Activated T-cell treated with anti-CD3 and anti-CD28 coated beads for 4 hours (primary cell): Measurements from ENCODE around the gene RDH16.
A peak's percentile ranks its signal among the peaks of the same experiment; 100 is the strongest.
"Not testable (repeated sequence)": the region's sequence is repeated elsewhere in the genome, so short reads cannot be mapped to it uniquely, and the experiment has no call there.

ENCODE experiments used
- DNase-seq: peaks from one replicate; pipeline ENCODE4 v3.0.0-alpha.2; 2020

Gene RDH16

GRCh38 chr12:56988207-56988739, 30.9 kb upstream of the RDH16 start:
- no peak for DNase-seq

GRCh38 chr12:56987551-56988053, 30.2 kb upstream of the RDH16 start:
- DNase-seq, result peak; percentile 59

- no peak for DNase-seq
Observed at GRCh38 chr12:56987011-56987410, 29.6 kb upstream of the RDH16 start.

GRCh38 chr12:56985714-56986113, 28.3 kb upstream of the RDH16 start:
- not testable (repeated sequence) for DNase-seq

- no peak for DNase-seq
Observed at GRCh38 chr12:56983386-56983785, 26.0 kb upstream of the RDH16 start.

- DNase-seq, result not testable (repeated sequence)
Observed at GRCh38 chr12:56982578-56983236, 25.3 kb upstream of the RDH16 start.

- DNase-seq, result no peak
Observed at GRCh38 chr12:56980941-56981530, 23.6 kb upstream of the RDH16 start.

GRCh38 chr12:56980268-56980667, 22.9 kb upstream of the RDH16 start:
- DNase-seq, result no peak

- no peak for DNase-seq
Observed at GRCh38 chr12:56979628-56980027, 22.2 kb upstream of the RDH16 start.

GRCh38 chr12:56978397-56979138, 21.2 kb upstream of the RDH16 start:
- DNase-seq, result no peak

- DNase-seq, result not testable (repeated sequence)
Observed at GRCh38 chr12:56977361-56977760, 20.0 kb upstream of the RDH16 start.

GRCh38 chr12:56974224-56974623, 16.8 kb upstream of the RDH16 start:
- not testable (repeated sequence) for DNase-seq

- not testable (repeated sequence) for DNase-seq
Observed at GRCh38 chr12:56968910-56969309, 11.5 kb upstream of the RDH16 start.

- DNase-seq, result not testable (repeated sequence)
Observed at GRCh38 chr12:56965997-56966642, 8.7 kb upstream of the RDH16 start.

GRCh38 chr12:56965124-56965523, 7.7 kb upstream of the RDH16 start:
- DNase-seq, result not testable (repeated sequence)

- not testable (repeated sequence) for DNase-seq
Observed at GRCh38 chr12:56963557-56963956, 6.1 kb upstream of the RDH16 start.

- DNase-seq, result not testable (repeated sequence)
Observed at GRCh38 chr12:56962247-56962646, 4.8 kb upstream of the RDH16 start.

GRCh38 chr12:56958422-56958821, 1.0 kb upstream of the RDH16 start:
- DNase-seq, result no peak

GRCh38 chr12:56955631-56956256, 1.7 kb downstream of the RDH16 start:
- DNase-seq, result no peak

- DNase-seq, result no peak
Observed at GRCh38 chr12:56954958-56955355, 2.5 kb downstream of the RDH16 start.

- DNase-seq, result no peak
Observed at GRCh38 chr12:56954057-56954957, 3.1 kb downstream of the RDH16 start.
